Activated CD8-positive, alpha-beta memory T cell treated with anti-CD3 and anti-CD28 coated beads for 4 hours (primary cell): ENCODE data around the gene TSPAN11.
"Not testable (repeated sequence)": the region's sequence is repeated elsewhere in the genome, so short reads cannot be mapped to it uniquely, and the experiment has no call there.

Source experiments
- DNase-seq, 2 donors: peaks; one replicate each; pipeline ENCODE4 v3.0.0-alpha.2; 2020; ENCODE audit warnings: low read depth in 2 of 2

TSPAN11 gene, protein sequence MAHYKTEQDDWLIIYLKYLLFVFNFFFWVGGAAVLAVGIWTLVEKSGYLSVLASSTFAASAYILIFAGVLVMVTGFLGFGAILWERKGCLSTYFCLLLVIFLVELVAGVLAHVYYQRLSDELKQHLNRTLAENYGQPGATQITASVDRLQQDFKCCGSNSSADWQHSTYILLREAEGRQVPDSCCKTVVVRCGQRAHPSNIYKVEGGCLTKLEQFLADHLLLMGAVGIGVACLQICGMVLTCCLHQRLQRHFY

DNA sequence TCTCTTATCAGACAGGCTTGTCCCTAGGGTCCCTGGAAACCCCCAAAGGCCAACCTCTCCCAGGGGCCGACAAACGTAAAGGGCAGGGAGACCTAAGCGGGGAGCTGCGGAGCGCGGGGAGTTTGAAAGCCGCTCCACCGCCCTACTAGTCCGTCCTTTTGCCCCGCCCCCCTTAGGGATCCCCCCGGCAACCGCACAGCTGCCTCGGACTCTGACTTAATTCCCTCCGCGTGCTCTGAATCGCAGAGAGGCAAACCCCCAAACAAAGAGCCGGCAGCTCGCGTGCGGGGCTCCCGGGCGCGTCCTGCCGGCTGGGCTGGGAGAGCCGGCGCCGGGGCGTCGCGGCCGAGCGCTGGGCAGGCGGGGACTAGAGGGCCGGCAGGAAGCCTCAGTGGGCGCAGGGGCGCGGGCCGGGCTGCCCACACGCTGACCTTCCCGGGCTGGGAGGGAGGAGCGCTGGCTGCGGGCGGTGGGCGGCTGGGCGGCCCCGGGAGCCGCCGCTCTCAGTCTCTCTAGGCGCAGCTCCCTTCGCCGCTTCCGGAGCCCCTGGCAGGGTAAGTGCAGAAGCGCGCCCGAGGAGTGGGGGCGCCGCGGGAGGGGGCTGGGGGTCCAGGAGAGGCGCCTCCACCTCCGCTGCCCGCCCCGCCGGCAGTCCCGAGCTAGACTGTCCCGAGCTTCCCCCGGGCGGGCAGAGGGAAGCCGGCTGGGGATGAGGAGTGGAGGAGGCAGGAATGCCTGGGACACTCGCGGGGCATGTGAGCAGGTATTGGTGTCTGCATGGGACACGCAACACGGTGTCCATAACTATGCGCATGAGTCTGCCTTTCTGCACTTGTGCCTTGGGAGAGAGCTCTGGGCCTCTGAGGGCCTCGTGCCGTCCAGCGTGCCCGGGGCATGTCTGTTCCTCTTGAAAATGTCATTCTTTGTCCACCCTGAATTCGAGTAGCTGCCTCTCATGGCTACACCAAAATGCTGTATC is at the start of gene TSPAN11:
TSS of gene TSPAN11 (plus strand) at position 506 of the 979 bp plus-strand sequence. CDS start 27,244 bp downstream, outside the sequence.
- no peak for DNase-seq

DNA sequence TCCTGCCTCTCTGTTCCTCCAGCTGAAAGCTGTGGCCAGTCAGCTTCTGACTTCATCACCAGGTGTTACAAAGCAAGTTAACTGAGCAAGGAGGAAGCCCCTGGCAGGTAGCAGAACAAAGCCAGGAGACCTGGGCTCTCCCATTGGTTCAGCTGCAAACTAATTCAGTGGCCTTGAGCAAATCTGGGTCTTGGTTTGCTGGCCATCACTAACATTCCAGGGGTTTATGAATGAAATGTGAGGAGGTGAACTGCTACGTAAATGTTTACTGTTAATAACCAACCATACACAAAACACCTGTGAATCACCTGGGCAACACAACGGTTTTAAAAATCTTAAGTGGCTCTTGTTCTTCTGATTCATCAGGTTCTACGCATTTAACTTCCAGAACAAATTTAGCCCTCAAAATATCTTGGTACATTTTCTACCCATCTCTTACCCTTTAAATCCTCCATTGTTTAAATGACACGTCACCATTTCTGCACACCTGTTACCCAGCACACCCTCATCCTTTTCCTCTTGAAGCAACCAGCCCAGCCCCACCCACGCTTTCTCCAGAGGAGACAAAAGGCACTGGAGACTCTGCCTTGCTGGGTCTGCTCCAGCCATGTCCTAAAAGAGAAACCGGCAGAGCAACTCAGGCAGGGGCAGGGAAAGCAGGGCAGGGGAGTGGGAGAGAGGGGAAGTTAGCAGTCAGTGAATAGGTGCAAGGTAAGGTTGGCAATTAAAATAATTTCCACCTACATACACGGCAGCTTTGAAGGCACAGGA is 49.3 kb upstream of the TSPAN11 start:
- no peak for DNase-seq

DNA sequence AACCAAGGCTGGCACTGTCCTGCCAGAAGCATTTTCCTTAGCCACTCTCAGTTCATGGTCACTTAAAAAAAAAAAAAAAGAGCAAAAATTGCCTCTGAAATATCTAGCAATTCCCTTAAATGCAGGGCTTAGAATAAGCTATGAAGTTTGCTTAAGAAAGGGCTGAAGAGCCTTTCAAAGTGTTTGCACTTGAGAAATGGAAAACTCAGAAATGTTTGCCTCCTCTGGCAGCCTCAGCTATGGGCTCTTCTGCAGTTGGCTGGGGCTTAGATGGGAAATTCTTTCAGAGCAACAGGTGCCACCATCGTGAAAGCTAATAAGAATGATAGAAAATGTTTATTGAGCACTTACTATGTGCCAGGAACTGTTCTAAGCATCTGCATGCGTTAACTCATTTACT is 48.5 kb upstream of the TSPAN11 start:
- DNase-seq: no peak

DNA sequence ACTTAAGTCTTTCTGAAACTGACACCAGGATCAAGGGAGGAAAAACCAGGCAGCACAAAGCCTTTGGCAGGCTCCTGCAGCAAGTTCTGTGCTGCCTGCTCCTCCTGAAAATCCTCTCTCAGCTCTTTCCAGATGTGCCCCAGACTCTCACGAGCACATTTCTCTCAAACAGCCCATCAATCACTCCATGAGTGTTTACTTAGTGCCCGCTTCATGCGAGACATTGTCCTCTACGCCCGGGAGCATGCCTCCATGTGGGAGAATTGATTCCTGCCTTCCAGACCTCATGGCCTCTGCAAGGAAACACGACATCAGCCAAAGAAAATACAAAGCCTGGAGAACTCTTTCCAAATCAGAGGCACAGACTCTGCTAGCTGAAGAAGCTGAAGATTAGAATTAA is 46.5 kb upstream of the TSPAN11 start:
- no peak for DNase-seq

DNA sequence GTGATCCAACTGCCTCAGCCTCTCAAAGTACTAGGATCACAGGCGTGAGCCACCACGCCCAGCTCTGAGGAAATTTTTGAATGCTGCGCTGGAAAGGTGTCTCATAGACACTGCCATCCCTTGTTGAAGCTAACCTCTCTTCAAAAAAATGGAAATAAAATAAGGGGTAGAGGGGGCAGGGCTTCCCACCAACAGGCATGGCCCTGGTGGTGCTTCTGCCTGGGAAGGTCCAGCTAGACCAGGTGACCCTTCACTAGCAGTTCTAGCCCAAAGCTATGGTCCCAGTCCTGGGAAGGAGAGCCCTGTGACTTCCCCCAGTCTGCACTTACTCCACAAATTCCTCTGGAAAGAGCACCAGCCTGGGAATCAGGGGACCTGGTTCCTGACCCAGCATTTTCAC is 45.7 kb upstream of the TSPAN11 start:
- no peak for DNase-seq

DNA sequence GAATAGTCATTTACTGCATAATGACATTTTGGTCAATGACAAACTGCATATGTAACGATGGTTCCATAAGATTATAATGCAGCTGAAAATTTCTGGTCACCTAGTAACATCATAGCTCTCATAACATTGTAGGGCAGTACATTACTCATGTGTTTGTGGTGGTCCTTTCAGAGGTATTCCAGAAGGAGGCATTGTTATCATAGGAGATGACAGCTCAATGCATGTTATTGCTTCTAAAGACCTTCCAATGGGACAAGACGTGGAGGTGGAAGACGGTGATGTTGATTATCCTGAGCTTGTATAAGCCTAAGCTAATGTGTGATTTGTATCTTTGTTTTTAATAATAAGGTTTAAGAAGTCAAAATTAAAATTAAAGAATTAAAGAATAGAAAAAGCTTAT is 43.8 kb upstream of the TSPAN11 start:
- DNase-seq: no peak

DNA sequence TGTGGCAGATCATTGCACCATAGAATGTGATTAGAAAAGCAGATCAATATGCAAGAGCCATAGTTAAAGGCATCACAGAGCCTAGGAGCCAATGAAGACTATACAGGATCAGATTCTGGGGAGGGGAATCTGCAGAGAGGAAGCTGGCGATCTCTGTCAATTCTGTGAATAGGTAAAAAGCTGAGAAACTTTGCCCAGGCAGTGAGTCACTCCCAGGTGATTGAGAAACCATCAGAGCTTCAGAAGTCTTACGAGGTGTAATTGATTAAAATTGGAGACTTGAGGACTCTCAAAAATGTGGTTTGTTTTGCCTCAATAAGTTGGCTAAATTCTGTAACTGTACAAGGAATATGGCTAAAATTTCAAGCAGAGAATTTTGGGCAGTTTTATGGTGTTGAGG is 41.7 kb upstream of the TSPAN11 start:
- DNase-seq: no peak

DNA sequence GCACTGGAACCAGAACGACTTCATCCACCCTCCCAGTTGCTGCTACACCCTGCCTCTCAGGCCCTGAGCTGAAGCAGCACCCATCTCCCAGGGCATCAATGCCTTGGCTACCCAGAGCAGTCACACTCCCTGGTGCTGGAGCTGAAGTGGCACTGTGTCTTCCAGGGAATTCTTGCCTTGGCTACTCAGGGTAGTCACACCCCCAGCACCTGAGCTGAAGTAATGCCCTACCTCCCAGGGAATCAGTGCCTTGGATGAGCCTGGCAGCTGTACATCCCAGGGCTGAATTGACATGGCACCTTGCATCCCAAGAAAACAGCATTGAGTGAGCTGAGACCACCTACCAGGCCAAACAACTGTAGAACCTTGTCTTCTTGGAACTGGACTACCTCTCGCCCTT is 41.2 kb upstream of the TSPAN11 start:
- DNase-seq: no peak

DNA sequence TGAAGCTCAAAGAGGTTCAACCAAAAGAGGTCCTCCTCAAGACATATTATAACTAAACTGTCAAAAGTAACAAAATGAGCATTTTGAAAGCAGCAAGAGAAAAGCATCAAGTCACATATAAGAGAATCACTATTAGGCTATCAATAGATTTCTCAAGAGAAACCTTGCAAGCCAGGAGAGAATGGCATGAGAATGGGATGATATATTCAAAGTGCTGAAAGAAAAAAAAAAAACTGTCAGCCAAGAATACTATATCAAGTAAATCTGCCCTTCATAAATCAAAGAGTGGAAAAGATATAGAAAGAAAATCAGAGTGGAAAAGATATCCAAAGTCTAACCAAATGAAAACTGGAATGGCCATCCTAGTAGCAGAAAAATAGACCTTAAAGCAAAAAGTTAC is 39.3 kb upstream of the TSPAN11 start:
- DNase-seq: no peak

DNA sequence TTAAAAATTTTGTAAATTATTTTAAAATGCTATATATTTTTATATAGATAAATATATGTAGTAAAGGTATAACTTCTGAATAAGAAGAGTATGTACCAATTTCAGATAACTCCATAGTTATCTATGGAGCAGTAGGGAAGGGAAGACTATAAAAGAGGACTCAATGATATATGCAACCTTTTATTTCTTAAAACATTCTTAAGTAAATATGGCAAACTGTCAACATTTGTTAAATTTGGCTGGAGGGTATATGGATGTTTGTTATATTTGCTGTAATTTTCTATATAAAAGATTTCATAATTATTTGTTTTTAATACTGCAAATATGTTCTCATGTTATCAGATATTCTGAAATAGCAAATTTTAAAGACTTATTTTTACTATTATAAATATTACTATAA is 38.3 kb upstream of the TSPAN11 start:
- no peak for DNase-seq

DNA sequence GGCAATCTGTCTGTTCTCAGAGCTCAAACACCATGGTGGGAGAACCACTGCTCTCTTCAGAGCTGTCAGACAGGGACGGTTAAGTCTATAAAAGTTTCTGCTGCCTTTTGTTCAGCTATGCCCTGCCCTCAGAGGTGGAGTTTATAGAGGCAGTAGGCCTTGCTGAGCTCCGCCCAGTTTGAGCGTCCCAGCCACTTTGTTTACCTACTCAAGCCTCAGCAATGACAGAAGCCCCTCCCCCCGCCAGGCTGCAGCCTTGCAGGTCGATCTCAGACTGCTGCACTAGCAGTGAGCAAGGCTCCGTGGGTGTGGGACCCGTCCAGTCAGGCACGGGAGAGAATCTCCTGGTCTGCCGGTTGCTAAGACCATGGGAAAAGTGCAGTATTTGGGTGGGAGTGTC is 32.0 kb upstream of the TSPAN11 start:
- not testable (repeated sequence) for DNase-seq

DNA sequence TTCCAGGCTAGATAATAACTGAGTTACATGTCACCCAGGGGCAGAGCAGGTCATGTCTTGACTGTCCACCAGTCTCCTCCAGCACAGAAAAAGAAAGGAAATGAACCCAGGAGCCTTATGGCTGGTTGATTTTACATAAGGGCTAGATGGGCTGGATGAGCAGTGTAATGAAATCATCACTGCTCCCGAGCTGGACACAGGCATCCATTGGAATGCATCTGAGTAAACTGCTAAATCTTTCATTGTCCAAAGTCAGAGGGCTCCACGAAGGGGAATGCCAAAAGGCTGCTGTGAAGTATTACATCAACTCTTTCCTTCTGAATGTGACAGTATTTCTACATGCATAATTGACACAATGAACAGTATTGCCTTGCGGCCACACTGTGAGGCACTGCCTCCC is 30.1 kb upstream of the TSPAN11 start:
- DNase-seq: no peak

DNA sequence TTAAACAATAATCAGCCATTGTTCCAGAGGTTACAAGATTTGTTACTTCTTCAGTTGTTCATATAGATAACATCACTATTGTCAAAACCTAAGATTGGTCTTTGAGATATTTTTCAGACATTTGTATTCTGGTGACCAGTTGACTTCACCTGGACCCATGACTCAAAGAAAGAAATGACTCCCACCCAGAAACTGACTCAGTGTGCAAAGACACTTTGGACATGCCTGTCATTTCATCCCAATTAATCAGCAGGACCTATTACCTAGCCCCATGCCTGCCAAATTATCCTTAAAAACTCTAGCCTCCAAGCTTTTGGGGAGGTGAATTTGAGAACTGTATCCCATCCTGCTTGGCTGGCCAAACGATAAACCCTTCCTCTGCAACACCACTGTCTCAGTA is 27.7 kb upstream of the TSPAN11 start:
- DNase-seq: no peak

DNA sequence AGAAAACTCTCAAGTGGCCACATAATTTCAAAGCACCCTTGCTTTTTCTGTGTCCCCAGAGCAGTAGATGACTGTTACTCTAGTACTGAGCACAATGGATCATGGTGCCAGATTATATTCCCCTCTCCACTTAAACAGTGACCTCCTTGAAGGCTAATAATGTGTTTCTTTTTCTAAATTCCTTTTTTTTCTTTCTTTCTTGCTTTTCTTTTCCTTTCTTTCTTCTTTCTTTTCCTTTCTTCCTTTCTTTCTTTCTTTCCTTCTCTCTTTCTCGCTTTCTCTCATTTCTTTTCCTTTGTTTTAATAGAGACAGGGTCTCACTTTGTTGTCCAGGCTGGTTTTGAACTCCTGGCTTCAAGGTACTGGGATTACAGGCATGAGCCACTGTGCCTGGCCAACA is 26.2 kb upstream of the TSPAN11 start:
- no peak for DNase-seq

DNA sequence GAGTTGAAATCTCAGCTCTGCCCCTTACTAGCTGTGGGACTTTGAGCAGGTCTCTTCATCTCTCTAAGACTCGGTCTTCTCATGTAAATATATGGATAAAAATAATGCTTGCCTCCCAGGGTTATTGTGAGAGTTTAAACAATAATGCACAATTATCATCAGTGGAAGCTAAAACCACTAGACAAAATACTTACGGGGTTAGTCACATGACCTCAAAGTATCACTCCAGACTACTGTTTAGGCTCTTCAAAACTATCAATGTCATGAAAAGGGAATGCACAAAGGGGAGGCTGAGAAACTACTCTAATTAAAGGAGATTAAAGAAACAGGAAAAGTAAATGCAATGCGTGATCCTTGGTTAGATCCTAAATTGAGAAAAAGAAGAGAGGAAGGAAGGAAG is 24.5 kb upstream of the TSPAN11 start:
- DNase-seq: no peak

DNA sequence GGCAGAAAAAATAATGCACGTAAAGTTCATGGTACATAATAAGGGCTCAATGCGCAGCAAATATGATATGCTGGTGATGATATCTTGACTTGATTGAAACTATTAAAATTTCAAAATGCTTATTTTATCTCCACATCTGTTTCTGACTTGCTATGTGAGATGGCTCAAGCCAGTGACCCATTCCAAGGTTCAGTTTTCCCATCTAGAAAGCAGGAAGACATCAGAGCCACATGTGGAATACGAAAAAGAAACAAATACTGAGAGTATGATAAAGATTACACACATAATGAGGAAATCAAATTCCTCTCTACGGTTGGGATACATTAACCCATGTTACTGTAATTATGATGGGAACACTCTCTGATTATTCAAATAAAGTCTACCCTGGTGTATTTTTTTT is 24.0 kb upstream of the TSPAN11 start:
- DNase-seq: no peak

DNA sequence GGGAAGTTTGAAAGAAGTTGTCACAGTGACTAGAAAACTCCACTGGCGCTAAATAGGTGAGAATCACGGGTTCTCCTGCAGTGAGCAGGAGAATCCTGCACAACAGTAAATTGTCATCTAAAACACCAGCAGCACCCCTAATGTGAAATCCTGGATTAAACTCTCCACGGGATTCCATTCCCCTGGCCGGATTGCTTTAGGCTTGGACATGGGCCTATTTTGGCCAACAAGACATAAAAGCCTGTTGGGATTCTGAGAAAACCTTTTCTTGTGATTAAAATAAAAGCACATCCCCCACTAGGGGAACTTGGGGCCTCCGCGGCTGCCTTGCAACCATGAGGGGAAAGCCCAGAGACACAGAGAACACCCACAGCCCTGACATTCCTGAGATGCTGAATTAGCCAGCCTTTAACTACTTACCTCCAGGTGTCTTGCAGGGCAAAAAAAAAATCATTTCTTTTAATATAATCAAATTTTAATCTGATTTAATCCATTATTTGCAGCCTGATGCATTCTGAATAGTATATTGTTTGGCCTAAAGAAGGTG is 21.0 kb upstream of the TSPAN11 start:
- DNase-seq: no peak

DNA sequence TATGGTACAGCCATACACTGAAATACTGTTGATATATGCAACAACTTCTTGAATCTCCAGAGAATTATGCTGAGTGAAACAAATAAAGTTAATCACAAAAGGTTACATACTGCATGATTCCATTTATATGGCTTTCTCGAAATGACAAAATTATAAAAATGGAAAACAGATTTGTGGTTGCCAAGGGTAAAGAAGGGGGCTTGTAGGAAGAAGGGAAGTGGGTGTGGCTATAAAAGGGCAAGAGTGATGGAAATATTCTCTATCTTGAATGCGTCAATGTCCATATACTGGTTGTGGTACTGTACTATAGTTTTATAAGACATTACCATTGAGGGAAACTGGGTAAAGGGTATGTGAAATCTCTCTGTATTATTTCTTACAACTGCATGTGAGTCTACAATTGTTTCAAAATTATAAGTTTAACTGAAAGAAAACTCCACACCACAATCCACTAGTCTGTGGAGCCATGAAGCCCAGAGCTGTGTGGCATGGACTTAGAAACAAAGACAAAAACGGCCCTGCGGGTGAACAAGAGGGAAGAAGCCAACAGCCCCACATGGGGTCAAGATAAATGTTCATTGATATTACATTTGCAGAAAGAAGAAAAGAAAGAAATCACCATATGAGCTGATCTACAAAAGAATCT is 18.3 kb upstream of the TSPAN11 start:
- no peak for DNase-seq

DNA sequence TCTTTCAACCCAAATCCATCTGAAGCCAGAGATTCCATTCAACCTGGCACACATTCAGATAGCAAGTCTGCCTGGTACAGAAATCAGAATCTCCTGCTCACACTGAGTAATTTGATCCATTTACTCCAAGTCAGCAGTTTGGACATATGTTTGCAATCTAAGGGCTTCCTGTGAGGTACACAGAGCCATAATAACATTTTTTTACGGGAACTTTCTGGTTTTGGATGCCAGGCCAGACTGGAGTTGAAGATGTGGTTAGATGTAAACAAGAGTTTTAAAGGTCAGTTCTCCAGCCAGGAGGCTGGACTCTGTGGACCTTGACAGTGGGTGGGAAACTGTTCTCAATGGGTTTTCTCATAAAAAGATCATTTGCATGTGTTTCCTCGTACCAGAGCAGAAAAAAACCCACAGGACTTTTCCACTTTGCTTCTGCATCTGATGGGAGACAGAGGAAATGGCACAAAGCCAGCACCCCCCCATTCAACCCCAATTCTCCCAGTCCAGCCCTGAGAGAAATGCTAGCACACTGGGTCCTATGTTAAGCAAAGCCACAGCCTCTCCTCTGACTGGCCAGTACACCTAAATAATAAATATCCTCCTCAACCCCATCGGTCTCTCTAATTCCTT is 17.7 kb upstream of the TSPAN11 start:
- DNase-seq: no peak

DNA sequence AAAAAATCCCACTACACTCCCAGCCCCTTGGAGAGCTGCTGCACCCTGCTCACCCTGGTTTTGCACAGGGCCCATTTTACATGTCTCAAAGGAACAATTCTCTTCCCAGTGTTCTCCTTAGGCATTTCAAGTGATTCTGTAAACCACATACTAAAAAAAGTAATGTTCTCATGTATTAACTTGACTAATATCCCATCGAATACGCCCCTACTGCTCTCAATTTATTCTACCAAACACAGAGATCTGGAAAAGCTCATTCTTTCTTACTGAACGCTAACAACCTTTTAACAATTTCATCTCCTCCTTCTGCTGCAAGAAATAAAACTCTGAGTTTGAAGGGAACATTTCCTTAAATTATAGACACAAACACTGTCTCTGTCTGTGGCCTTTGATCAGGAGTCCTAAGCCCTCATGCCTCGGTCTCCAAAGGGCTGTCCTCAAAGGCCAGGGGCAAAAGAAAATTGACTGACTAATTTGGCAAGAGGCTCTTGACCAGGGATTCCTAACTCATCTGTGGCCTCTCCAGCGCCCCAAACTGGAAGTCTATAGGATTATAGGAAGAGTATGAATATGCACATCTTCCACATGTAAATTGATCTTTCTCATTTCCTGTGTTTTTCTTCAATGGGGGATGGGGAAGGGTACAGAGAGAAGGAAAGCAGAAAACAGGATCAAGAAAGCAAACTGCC is 17.1 kb upstream of the TSPAN11 start:
- DNase-seq: no peak

DNA sequence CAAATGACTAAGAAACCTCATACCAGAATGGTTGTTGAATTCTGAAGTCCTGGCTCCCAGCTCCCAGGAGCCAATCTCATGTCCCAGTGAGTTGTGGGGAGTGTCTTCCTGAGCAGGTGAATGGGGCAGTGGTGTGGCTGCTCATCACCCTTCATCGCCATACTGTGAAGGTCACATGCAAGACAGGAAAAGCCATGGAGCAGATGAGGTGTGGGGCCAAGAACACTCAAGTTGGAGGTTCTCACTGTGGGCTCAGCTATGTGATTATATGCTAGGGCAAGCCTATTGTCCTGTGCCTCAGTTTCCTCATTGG is 16.6 kb upstream of the TSPAN11 start:
- DNase-seq: no peak
